Stimulated activated CD4-positive, alpha-beta T cell treated with anti-CD3 and anti-CD28 coated beads, Interleukin-1b, Interleukin-23, amount 100 ng/mL, for 24 hours (primary cell): ENCODE data around the gene TNS4.

Source experiments
- DNase-seq, 4 experiments: peaks; one replicate each; pipeline ENCODE4 v3.0.0-alpha.2; 2020; ENCODE audit warnings: low read depth in 4 of 4, low spot score in 1 of 4

TNS4 gene

GRCh38 chr17:40475234-40475908, 26.1 kb downstream of the TNS4 start:
- DNase-seq, result no peak

- DNase-seq, result no peak
These were observed 26.9 kb downstream of the TNS4 start for GRCh38 chr17:40474419-40475002.

- no peak for DNase-seq
These were observed 27.7 kb downstream of the TNS4 start for GRCh38 chr17:40473573-40474365.

DNA sequence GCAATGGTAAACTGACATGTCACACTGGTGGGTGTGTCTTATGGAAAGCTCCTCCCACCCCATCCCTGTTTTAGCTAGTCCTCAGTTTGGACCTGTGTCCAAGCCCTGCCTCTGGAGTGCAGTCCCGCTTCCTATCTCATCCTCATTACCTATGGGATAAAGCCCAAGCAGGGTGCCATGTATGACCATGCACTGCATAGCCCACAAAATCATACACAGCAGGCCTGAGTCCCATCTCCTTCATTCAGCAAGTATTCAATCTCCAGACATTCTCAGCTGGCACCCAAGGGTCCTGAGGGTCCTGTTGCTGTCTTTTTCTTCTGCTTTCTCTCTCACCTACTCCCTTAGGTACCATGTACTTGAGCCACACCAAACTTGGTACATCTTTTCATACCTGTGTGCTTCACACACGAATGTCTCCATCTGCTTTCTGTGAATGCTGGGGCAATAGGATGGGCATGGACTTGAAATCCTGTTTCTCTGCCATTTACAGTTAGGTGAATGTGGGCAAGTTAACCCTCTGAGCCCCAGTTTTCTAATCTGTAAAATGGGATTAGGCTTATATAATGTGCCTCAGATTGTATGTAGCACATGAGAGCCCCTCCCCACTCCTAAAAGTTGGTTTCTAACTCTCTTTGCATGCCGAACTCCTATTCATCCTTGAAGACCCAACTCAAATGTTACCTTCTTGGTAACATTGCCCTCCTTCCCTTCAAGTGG, 28.5 kb downstream of the TNS4 start:
- DNase-seq, result no peak

DNA sequence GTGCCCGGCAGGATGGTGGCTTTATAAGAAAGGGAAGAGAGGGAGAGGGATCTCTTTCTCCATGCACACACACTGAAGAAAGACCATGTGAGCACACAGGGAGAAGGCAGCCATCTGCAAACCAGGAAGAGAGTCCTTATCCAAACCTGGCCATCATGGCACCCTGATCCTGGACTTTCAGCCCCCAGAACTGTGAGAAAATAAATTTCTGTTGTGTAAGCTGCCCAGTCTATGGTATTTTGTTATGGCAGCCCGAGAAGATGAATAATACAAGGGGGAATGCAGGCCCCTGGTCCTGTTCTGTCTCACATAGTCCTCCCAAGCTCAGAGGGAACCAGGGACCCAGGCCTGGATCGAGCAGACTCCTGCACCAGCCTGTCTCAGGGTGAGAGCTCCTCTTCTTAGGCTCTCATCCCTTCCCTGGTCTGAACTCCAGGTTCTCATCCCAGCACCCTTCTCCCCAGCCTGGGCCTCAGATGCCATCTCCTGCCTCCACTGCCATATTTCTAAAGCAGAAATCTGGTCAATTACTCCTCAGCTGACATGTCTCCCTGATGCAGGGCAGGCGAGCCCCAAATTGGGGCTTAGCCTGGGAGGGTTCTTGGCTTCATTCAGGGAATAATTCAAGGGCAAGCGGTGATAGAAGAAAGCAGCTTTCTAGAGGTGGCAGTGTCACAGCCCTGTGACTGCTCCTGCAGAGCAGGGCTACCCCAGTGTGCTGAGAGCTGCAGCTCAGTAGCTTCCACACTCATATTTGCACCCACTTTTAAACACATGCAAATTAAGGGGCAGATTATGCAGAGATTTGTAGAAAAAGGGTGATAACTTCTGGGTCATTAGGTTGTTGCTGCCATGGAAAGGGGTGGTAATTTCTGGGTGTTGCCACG, 29.3 kb downstream of the TNS4 start:
- DNase-seq, result no peak

- no peak for DNase-seq
These were observed 30.2 kb downstream of the TNS4 start for GRCh38 chr17:40470932-40471828.

DNA sequence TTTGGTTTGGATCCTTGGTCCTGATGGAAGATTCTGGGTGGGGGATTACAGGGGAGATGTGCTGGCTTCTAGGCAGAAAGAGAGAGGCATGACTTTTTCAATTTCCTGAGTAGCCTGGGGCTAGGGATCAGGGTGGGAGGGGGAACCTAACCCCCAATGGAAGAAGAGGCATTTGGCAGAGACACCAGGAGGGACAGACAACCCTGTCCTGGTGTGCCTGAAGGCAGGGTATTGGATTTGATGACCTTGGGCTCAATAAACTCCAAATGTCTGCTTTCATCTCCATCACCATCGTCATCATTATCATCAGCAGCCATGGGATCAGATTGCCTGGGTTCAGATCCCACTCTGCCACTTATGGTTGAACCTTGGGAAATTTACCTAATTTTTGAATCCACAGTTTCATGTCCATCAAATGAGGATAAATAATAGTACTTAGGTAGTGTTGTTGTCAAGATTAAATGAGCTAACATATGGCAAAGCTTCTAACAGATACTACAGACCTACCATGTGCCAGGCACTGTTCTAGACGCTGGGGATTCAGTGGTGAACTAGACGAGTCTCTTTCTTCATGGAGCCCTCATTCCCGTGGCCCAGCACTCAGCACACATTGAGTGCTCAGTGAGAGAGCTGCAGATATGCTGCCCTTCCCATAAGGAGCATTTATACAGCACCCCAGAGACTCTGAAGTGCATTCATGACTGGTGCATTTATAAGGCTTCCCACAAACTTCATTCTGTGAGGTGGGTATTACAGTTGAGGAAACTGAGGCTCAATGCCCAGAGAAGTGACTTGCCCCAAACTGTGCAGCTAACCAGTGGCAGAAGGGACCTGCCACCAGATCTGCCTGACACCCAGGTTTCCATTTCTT, 31.4 kb downstream of the TNS4 start:
- no peak for DNase-seq

DNA sequence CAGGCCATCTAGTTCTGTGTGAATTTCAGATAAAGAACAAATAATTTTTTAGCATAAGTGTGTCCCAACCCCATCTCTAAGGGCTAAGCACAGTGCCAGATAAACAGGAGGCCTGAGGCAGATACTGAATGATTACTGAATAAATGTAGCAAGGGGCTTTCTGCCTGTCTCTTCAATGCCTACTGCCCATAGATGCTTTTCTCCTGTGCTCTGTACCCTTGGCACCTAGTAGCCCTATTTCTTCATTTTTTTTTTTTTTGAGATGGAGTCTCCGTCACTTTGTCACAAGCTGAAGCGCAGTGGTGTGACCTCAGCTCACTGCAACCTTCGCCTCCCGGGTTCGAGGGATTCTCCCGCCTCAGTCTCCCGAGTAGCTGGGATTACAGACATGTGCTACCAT, 32.9 kb downstream of the TNS4 start:
- DNase-seq, result no peak

GRCh38 chr17:40467281-40467867, 34.0 kb downstream of the TNS4 start:
- no peak for DNase-seq

DNA sequence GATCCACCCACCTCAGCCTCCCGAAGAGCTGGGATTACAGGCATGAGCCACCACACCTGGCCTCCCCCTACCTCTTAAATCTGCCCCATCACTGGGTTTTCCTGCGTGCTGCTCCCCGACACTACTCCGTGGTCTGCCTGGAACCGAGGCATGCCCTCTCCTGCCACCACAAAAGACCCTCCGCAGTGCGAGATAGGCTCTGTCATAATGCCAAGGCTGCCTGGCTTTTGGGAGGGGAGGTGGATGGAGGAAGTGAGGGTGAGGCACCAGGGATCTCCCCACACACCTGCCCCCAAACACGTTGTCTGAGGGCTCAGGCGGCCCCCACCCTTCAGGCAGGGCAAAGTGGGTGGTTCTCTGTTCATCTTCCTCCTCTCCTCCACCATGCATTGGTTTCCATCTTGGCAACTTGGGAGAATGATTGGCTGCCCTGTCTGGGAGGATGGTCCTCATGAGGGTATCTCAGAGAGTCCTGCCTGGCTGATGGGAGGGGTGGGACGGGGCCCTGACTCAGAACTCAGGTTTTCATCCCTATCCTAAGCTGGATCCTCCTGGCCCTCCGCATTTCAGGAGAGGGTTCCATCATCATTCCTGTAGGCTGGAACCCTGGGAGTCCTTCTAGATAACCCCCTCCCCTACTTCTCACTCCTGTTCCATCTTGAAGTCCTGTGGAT, 35.0 kb downstream of the TNS4 start:
- DNase-seq, result no peak

DNA sequence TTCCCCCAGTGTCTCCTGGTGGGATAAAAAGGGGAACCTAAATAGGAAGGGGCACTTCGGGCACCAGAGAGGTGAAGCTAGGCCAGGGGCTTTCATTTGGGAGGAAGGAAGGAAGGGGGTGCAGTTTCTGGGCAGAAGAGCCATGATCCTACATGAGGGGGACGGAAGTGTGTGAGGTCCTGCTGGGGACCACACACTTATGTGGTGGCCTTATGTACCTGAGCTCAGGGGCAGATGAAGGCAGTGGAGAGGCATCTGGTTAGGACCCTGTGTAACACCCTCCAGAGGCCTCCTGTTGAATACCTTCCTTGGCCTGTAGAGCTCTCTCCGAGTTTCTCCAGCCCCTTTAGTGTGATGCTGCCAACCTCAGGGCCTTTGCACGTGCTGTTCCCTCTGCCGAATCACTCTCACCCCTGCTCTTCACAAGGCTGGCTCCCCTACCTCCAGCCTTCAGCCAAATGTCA, 37.0 kb downstream of the TNS4 start:
- no peak for DNase-seq

DNA sequence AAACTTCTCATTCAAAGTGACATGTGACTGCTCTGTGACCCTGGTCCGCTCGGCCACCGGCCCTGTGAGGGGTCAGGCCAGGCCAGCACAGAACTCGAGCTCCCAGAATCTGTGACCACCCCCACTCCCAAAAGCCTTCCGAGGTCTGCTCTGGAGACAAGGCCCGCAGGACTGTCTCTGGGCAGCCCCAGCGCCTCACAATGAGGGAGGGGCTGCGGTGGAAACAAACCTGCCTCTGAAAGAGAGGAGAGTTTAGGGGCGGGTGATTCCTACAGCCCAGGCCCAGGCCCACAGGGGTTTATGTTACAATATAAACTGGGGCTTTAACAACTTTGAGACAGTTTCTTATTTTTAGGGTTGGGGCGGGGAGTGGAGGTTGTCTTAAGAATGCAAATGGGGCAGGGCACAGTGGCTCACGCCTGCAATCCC, 38.3 kb downstream of the TNS4 start:
- DNase-seq, result no peak

DNA sequence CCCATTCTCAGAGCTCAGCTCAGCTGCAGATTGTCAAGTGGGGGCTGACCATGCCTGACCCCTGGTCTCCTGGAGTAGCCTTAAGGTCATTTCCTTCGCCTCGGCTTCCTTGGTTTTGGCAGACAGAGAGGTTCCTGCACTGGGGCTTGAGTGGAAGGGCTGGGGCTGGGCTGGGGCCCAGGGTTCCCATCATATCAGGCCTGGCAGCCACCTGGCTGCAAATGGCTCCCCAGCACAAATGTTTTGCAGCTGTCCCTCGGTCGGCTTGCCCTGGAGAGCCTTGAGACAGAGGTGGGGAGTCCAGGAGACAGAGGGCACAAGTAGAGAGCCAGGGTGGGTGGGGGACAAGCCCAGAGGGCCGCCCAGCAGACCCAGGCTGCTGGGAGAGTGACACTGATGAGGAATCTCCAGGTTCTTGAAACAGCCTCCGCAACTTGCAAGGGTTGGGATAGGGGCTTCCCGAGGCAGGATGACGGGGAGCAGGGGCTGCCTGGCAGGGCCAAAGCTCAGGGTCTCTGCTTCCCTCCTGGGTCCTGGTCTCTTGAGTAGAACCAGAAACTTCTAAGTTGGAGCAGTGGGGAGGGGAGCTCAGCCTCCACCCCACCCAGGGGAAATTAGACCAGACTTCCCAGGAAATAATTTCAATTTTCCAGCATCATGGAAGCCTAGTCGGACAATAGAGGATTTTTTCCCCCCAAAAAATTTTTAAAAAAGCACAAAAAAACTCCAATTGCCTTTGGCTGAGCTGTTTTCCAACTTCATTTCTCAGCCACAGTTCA, 38.9 kb downstream of the TNS4 start:
- DNase-seq, result no peak

- no peak for DNase-seq
These were observed 39.6 kb downstream of the TNS4 start for GRCh38 chr17:40461732-40462342.

- no peak for DNase-seq
These were observed 40.3 kb downstream of the TNS4 start for GRCh38 chr17:40460968-40461731.

DNA sequence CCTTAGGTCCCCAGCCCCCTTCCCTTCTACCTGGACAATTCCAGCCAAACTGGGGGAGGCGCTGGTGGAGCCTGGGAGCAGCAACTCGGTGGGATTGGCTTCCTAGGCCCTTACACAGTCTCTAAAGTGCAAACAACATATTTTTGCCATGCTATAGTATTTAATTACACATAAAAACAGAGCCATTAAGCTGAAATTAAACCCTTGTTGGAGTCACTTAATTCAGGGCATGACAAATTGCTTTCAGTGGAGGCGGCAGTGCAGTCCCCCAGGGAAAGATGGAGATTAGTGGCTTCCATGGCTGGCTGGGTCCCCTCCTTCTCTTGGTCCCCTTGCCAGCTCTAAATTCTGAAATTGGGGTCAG, 40.8 kb downstream of the TNS4 start:
- no peak for DNase-seq
